Mucosa of descending colon (tissue), 3 donors: Measurements from ENCODE around the gene ZNF385B. TPM values are rescaled to one million over a fixed set of nuclear protein-coding genes. Genes with fewer than 3 reads are reported as not detected.

Source experiments
- ATAC-seq: fragments of 200-7000 bp; cut with Tn5 transposase; one replicate; pipeline ENCODE4 v1.9.1; 2020; ENCODE audit warnings: mild to moderate bottlenecking, moderate library complexity
- DNase-seq, 3 donors: peaks; one replicate each; pipeline ENCODE4 v3.0.0-alpha.2; 2020
- H3K36me3 ChIP-seq: fragments of 200-600 bp; one replicate; pipeline ENCODE4 v1.8.0; 2021; ENCODE audit warnings: low read depth, mild to moderate bottlenecking
- H3K4me1 ChIP-seq: fragments of 200-600 bp; one replicate; pipeline ENCODE4 v1.8.0; 2021; ENCODE audit warnings: low read depth, mild to moderate bottlenecking
- H3K4me3 ChIP-seq: fragments of 200-600 bp; one replicate; pipeline ENCODE4 v1.8.0; 2021; ENCODE audit warnings: mild to moderate bottlenecking
- H3K9me3 ChIP-seq: fragments of 200-600 bp; one replicate; pipeline ENCODE4 v1.8.0; 2021; ENCODE audit warnings: mild to moderate bottlenecking
- CTCF ChIP-seq: fragments of 200-600 bp; IDR thresholded peaks from one replicate; pipeline ENCODE4 v1.8.0; 2022; ENCODE audit warnings: antibody characterized with exemption, mild to moderate bottlenecking
- intact Hi-C, 2 donors: fragments of 100-400 bp; cut with DNase I in 1 of 2; cut with micrococcal nuclease in 1 of 2; formaldehyde crosslinking; loops; one replicate each; pipeline versions ENCODE4 v1.11.0 to v1.11.1; 2022; cut with DNase I, micrococcal nuclease
- total RNA-seq, 3 donors: library from RNA; stranded (reverse); fragmentation: NEBNext Ultra II Directional in 2 of 3; extraction: Animal tissue kit (Norgen Biotek cat#: 25700) in 2 of 3; gene quantifications; one replicate each; pipeline versions ENCODE4 v1.2.1 to v1.2.4, GENCODE V29; 2021 to 2023
- donor health status: DM: no; HTN: no; CAD: no; lungs with moderate emphysema.
- donor health status: DM: no; HTN: no; CAD: no.
- donor health status: DM: no; HTN: yes; CAD: no.

The ZNF385B gene
- total RNA-seq, 3 donors from 2014 or later: 1.2 to 2.2 (median 1.6) TPM

GRCh38 chr2:179479947-179480346, 381.5 kb downstream of the ZNF385B start:
- DNase-seq (no peak), ATAC-seq (no peak)
- Histone ChIP-seq H3K4me3 (no peak overlapping the region), H3K4me1 (no peaks in the 10 kb centered on the region), H3K36me3 (no peaks in the 10 kb centered on the region), H3K9me3 (no peaks in the 10 kb centered on the region)
- no peak for TF ChIP-seq CTCF
- intact Hi-C loops: no loop called here

GRCh38 chr2:179478771-179479170, 382.6 kb downstream of the ZNF385B start:
- TF ChIP-seq CTCF: no peak
- Histone ChIP-seq H3K4me1 (no peaks in the 10 kb centered on the region), H3K9me3 (no peaks in the 10 kb centered on the region), H3K4me3 (no peak overlapping the region), H3K36me3 (no peaks in the 10 kb centered on the region)
- ATAC-seq: no peak
- intact Hi-C loops: no loop called here
- no peak for DNase-seq

GRCh38 chr2:179470992-179471391, 390.4 kb downstream of the ZNF385B start:
- no peak for TF ChIP-seq CTCF
- H3K4me3 ChIP-seq: no peak overlapping the region

GRCh38 chr2:179470089-179470488, 391.3 kb downstream of the ZNF385B start:
- H3K4me3 ChIP-seq: no peak overlapping the region
- no peak for DNase-seq
- H3K9me3 ChIP-seq: no peaks in the 10 kb centered on the region
- H3K4me1 ChIP-seq: no peaks in the 10 kb centered on the region
- H3K36me3 ChIP-seq: no peaks in the 10 kb centered on the region
- no peak for ATAC-seq
- intact Hi-C loops: no loop called here
- no peak for TF ChIP-seq CTCF

More at GRCh38 chr2:179470992-179471391, 390.4 kb downstream of the ZNF385B start:
- Histone ChIP-seq H3K4me1 (no peaks in the 10 kb centered on the region), H3K9me3 (no peaks in the 10 kb centered on the region), H3K36me3 (no peaks in the 10 kb centered on the region)
- ATAC-seq (peak; percentile 70), DNase-seq (no peak)
- intact Hi-C loops: no loop called here

- H3K4me3 ChIP-seq: no peak overlapping the region
- TF ChIP-seq CTCF: no peak
- H3K4me1 ChIP-seq: no peaks in the 10 kb centered on the region
- ATAC-seq (no peak), DNase-seq (no peak)
- H3K36me3 ChIP-seq: no peaks in the 10 kb centered on the region
- intact Hi-C loops: no loop called here
- no peaks in the 10 kb centered on the region for H3K9me3 ChIP-seq
These were observed 393.5 kb downstream of the ZNF385B start for GRCh38 chr2:179467960-179468359.

GRCh38 chr2:179467111-179467510, 394.3 kb downstream of the ZNF385B start:
- H3K9me3 ChIP-seq: no peaks in the 10 kb centered on the region
- no peak for TF ChIP-seq CTCF
- no peak for DNase-seq
- ATAC-seq: no peak
- intact Hi-C loops: no loop called here
- no peak overlapping the region for H3K4me3 ChIP-seq
- no peaks in the 10 kb centered on the region for H3K4me1 ChIP-seq
- H3K36me3 ChIP-seq: no peaks in the 10 kb centered on the region
